DOHH2 (cell line): ENCODE results near the gene MYF5.

Experiments
- CTCF ChIP-seq: fragments of 200-600 bp; sonication (generic); IDR thresholded peaks from one replicate; pipeline ENCODE4 v1.5.1; 2014; ENCODE audit warnings: antibody characterized with exemption, mild to moderate bottlenecking, low read depth, low read length; ENCODE audit not compliant: poor library complexity, severe bottlenecking
- EZH2phosphoT487 ChIP-seq: fragments of 200-600 bp; sonication (generic); IDR thresholded peaks from 2 replicates; pipeline ENCODE4 v1.6.1; 2017; ENCODE audit warnings: borderline replicate concordance, mild to moderate bottlenecking, antibody characterized with exemption, low read length, moderate library complexity, mixed read lengths

- no peak for TF ChIP-seq CTCF
- no peak for TF ChIP-seq EZH2phosphoT487
Observed at GRCh38 chr12:80716696-80717469, at the start of gene MYF5.
